Tibial nerve (tissue), 4 donors: ENCODE data around the gene KLHL17. TPM values are rescaled to one million over a fixed set of nuclear protein-coding genes. Genes with fewer than 3 reads are reported as not detected.

Experiments
- DNase-seq, 2 donors: peaks; one replicate each; pipeline ENCODE4 v3.0.0-alpha.2; 2019; ENCODE audit warnings: low spot score in 2 of 2
- H3K27ac ChIP-seq, 4 donors: fragments of 200-600 bp; sonication (generic) in 3 of 4; one replicate each; pipeline ENCODE4 v1.5.1; 2017 to 2019; ENCODE audit warnings: mild to moderate bottlenecking in 1 of 4
- H3K27me3 ChIP-seq, 2 donors: fragments of 200-600 bp; sonication (generic) in 1 of 2; one replicate each; pipeline versions ENCODE4 v1.5.1 to v1.6.0; 2017 to 2019
- H3K36me3 ChIP-seq, 3 donors: fragments of 200-600 bp; sonication (generic); one replicate each; pipeline ENCODE4 v1.5.1; 2018 to 2019
- H3K4me1 ChIP-seq, 4 donors: fragments of 200-600 bp; sonication (generic) in 3 of 4; one replicate each; pipeline ENCODE4 v1.5.1; 2017 to 2019
- H3K4me3 ChIP-seq, 4 donors: fragments of 200-600 bp; sonication (generic) in 3 of 4; one replicate each; pipeline ENCODE4 v1.5.1; 2017 to 2019; ENCODE audit warnings: mild to moderate bottlenecking in 1 of 4, moderate library complexity in 1 of 4
- H3K9me3 ChIP-seq, 4 donors: fragments of 200-600 bp; sonication (generic) in 3 of 4; one replicate each; pipeline ENCODE4 v1.5.1; 2017 to 2019
- EP300 ChIP-seq, 2 donors: sonication (generic); formaldehyde crosslinking; IDR thresholded peaks; one replicate each; pipeline ENCODE4 v1.6.1; 2017; ENCODE audit warnings: antibody characterized with exemption in 2 of 2, mild to moderate bottlenecking in 1 of 2
- POLR2A ChIP-seq, 2 donors: fragments of 450-650 bp; IDR thresholded peaks; one replicate each; pipeline ENCODE4 v1.6.1; 2017; ENCODE audit warnings: antibody characterized with exemption in 2 of 2, mild to moderate bottlenecking in 2 of 2, moderate library complexity in 2 of 2
- WGBS, 2 donors: methylation state at CpG; one replicate each; pipeline ENCODE4 v1.1.5; 2018; 5-methylcytosine and 5-hydroxymethylcytosine counted together
- total RNA-seq, 4 donors: library from RNA; depleted of rRNA; stranded (reverse); fragments of >200 nt; gene quantifications; one replicate each; pipeline ENCODE4 v1.1.0, GENCODE V29; 2016
- TF ChIP-seq, protein P1 (sequence below), 5 experiments: fragments of 200-600 bp in 3 of 5; fragments of 450-650 bp in 2 of 5; sonication (generic) in 3 of 5; IDR thresholded peaks; one replicate each; pipeline ENCODE4 v1.5.1; 2016 to 2019; ENCODE audit warnings: antibody characterized with exemption in 5 of 5, mild to moderate bottlenecking in 3 of 5, moderate library complexity in 2 of 5

Gene KLHL17
- total RNA-seq, 4 donors from 2014 or later = 4.2 to 19.2 (median 11.9) TPM

DNA sequence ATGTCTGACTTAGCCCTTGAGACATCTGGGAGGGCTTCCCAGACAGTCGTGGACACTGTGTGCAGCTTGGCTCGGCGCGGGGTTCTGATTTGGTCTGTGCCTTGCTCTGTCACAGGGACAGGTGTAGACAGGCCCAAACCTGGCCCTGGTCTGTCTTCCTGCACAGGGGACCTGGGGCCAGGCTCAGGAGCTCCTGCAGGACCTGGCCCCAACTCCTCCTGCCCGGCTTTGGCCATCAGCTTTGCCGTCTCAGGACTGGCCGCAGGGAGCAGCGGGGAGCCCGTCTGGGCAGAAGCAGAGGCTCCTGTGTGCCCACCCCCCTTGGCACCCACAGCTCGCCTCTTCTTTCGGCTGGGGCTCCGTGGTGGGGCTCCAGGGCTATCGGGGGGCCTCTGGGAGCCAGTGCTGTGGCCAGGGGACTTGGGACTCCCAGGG lies 19.8 kb downstream of the KLHL17 start:
- Histone ChIP-seq H3K27me3 (peaks cover 0 to 36% of the 10 kb centered on the region in 2 donors), H3K36me3 (no peaks in the 10 kb centered on the region), H3K27ac (no peak overlapping the region), H3K4me3 (no peak overlapping the region), H3K9me3 (no peaks in the 10 kb centered on the region), H3K4me1 (peaks cover 0 to 16% (median 2%) of the 10 kb centered on the region in 4 donors)
- no peak for DNase-seq
- TF ChIP-seq POLR2A (IDR thresholded peaks at IDR 0.05) (no peak), EP300 (IDR thresholded peaks at IDR 0.05) (no peak)
- TF ChIP-seq, protein P1, sequence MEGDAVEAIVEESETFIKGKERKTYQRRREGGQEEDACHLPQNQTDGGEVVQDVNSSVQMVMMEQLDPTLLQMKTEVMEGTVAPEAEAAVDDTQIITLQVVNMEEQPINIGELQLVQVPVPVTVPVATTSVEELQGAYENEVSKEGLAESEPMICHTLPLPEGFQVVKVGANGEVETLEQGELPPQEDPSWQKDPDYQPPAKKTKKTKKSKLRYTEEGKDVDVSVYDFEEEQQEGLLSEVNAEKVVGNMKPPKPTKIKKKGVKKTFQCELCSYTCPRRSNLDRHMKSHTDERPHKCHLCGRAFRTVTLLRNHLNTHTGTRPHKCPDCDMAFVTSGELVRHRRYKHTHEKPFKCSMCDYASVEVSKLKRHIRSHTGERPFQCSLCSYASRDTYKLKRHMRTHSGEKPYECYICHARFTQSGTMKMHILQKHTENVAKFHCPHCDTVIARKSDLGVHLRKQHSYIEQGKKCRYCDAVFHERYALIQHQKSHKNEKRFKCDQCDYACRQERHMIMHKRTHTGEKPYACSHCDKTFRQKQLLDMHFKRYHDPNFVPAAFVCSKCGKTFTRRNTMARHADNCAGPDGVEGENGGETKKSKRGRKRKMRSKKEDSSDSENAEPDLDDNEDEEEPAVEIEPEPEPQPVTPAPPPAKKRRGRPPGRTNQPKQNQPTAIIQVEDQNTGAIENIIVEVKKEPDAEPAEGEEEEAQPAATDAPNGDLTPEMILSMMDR (IDR thresholded peaks at IDR 0.05) = no peak
- 52 to 62% methylated on average over 6 to 8 of the region's 13 CpGs for WGBS, 2 donors

DNA sequence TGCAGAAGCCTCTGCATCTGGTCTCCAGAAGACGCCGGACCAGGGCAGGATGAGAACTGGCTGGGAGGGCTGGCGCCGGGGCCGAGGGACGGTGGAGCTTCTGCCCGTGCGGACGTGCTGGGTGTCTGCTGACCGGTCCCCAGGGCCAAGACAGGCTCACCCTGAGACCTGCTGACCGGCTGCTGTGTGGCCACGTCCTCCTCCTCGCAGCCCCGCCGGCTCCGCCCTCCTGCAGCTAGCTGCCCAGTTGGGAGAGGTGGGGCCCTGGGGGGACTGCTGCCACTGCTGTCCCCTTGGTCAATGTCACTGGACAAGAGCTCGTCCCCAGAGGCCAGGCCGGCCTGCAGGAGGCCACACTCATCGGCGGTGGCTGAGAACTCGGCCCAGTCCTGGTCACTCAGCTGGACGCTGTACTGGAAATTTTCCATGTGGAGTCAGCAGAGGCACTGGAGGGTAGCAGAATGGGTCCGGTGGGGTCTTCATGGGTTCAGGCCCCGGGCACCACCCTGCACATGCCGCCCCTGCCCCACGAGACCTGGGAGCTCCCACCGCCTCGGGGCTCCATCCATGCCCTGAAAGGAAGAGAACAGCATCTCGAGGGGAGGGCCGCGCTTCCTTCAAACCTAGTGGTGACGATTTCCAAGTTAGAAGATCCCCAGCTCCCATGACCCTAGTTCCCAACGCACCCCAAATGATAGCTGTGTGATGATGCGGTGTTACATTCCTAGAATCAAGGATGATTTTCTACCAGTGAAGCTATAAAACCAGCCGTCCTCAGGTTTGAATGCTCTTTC lies 20.4 kb downstream of the KLHL17 start:
- TF ChIP-seq POLR2A (IDR thresholded peaks at IDR 0.05) = no peak
- TF ChIP-seq, protein P1 (IDR thresholded peaks at IDR 0.05) = no peak
- Histone ChIP-seq H3K4me3 (no peak overlapping the region), H3K9me3 (no peaks in the 10 kb centered on the region), H3K27ac (no peak overlapping the region), H3K27me3 (peaks cover 0 to 29% of the 10 kb centered on the region in 2 donors), H3K4me1 (peaks cover 0 to 14% (median 2%) of the 10 kb centered on the region in 4 donors), H3K36me3 (no peaks in the 10 kb centered on the region)
- WGBS, 2 donors = 54 to 58% methylated on average over 35 of the region's 35 CpGs
- DNase-seq = no peak

DNA sequence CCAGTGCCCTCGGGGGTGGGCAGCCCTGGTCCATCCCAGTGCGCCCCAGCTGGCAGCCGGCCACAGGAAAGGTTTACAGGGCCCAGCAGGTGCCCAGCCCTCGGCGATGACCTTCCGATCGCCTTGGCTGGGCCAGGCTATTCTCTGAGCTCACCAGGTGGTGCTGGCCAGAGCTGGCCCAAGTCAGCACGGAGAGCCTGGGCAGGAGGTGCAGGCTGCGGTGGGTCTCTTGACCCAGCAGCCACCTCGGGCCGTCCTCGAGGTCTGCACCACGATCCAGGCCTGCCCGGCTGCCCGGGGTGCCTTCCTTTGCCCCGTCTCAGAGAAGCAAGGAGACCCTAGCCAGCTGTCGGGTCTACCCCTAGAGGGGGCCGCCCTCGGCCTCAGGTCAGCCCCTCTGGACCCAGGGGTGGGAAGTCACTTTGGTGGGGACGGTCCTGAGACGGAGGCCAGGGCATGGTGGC lies 21.1 kb downstream of the KLHL17 start:
- no peak for DNase-seq
- no peaks in the 10 kb centered on the region for H3K9me3 ChIP-seq
- TF ChIP-seq POLR2A (IDR thresholded peaks at IDR 0.05) = no peak
- TF ChIP-seq EP300 (IDR thresholded peaks at IDR 0.05) = no peak
- TF ChIP-seq, protein P1 (IDR thresholded peaks at IDR 0.05) = no peak
- H3K36me3 ChIP-seq = no peaks in the 10 kb centered on the region
- no peak overlapping the region for H3K27ac ChIP-seq
- peaks cover 0 to 22% of the 10 kb centered on the region in 2 donors for H3K27me3 ChIP-seq
- 64 to 77% methylated on average over 3 to 7 of the region's 21 CpGs for WGBS, 2 donors
- H3K4me1 ChIP-seq = peaks cover 0 to 7% (median 2%) of the 10 kb centered on the region in 4 donors
- H3K4me3 ChIP-seq = no peak overlapping the region

GRCh38 chr1:981955-982558 lies 21.7 kb downstream of the KLHL17 start, which contains the start of gene PERM1:
TSS of gene PERM1 (minus strand) at chr1:982093. CDS start at chr1:981029, 1,064 bp downstream.
- H3K27ac ChIP-seq = no peak within 1 kb of the TSS
- no peaks in the 10 kb centered on the region for H3K9me3 ChIP-seq
- peaks cover 0 to 22% of the 10 kb centered on the region in 2 donors for H3K27me3 ChIP-seq
- H3K4me1 ChIP-seq = peaks cover 0 to 7% (median 2%) of the 10 kb centered on the region in 4 donors
- 58 to 60% methylated on average over 16 of the region's 28 CpGs for WGBS, 2 donors
- DNase-seq = no peak
- H3K36me3 ChIP-seq = no peaks in the 10 kb centered on the region
- TF ChIP-seq, protein P1 (IDR thresholded peaks at IDR 0.05) = no peak
- TF ChIP-seq EP300 (IDR thresholded peaks at IDR 0.05) (no peak), POLR2A (IDR thresholded peaks at IDR 0.05) (no peak)
- no peak within 1 kb of the TSS for H3K4me3 ChIP-seq
